ENCODE data around the gene HIVEP3. TPM values are rescaled to one million over a fixed set of nuclear protein-coding genes. Genes with fewer than 3 reads are reported as not detected.

Gene HIVEP3
- total RNA-seq, 1 experiment from 2014 or later: 6.0 TPM

- POLR2A ChIA-PET: no interaction called here
- no peaks in the 10 kb centered on the region for H3K27me3 ChIP-seq (ENCODE audit: control insufficient read depth, insufficient read depth, low read length)
- ATAC-seq: no peak
- no TSS peak for BruUV-seq (replicated peaks)
- intact Hi-C loops (cut with micrococcal nuclease; ENCODE audit: unreplicated experiment) (no loop called here), in situ Hi-C loops (cut with HindIII; ENCODE audit: low pct_unique_long_range_greater_than_20kb, low sequenced_read_pairs) (no loop called here)
- TF ChIP-seq CTCF (IDR thresholded peaks at IDR 0.05): no peak
- TF ChIP-seq, protein P1, sequence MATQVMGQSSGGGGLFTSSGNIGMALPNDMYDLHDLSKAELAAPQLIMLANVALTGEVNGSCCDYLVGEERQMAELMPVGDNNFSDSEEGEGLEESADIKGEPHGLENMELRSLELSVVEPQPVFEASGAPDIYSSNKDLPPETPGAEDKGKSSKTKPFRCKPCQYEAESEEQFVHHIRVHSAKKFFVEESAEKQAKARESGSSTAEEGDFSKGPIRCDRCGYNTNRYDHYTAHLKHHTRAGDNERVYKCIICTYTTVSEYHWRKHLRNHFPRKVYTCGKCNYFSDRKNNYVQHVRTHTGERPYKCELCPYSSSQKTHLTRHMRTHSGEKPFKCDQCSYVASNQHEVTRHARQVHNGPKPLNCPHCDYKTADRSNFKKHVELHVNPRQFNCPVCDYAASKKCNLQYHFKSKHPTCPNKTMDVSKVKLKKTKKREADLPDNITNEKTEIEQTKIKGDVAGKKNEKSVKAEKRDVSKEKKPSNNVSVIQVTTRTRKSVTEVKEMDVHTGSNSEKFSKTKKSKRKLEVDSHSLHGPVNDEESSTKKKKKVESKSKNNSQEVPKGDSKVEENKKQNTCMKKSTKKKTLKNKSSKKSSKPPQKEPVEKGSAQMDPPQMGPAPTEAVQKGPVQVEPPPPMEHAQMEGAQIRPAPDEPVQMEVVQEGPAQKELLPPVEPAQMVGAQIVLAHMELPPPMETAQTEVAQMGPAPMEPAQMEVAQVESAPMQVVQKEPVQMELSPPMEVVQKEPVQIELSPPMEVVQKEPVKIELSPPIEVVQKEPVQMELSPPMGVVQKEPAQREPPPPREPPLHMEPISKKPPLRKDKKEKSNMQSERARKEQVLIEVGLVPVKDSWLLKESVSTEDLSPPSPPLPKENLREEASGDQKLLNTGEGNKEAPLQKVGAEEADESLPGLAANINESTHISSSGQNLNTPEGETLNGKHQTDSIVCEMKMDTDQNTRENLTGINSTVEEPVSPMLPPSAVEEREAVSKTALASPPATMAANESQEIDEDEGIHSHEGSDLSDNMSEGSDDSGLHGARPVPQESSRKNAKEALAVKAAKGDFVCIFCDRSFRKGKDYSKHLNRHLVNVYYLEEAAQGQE (IDR thresholded peaks at IDR 0.05; ENCODE audit: insufficient read depth in 1 of 2, low read depth in 2 of 2, low read length in 1 of 2): no peak
- no peak for TF ChIP-seq SIN3A (IDR thresholded peaks at IDR 0.05; ENCODE audit: borderline replicate concordance, insufficient read depth, low read depth, low read length)
- no peak for TF ChIP-seq TCF7L2 (IDR thresholded peaks at IDR 0.05; ENCODE audit: low read depth, low read length)
- no peak for TF ChIP-seq POLR2AphosphoS5 (IDR thresholded peaks at IDR 0.05; ENCODE audit: low read depth, low read length)
- H3K27ac ChIP-seq (ENCODE audit: low read length): no peak overlapping the region
- H3K36me3 ChIP-seq (ENCODE audit: control insufficient read depth, insufficient read depth, low read length): no peaks in the 10 kb centered on the region
- no peaks in the 10 kb centered on the region for H3K4me1 ChIP-seq (ENCODE audit: control insufficient read depth, insufficient read depth, low read length)
- H3K4me3 ChIP-seq (ENCODE audit: low read depth in 2 of 2, low read length in 2 of 2): no peak overlapping the region
- CTCF ChIA-PET: no interaction called here
- H3K9me3 ChIP-seq (ENCODE audit: control insufficient read depth, insufficient read depth, low read depth, low read length): no peaks in the 10 kb centered on the region
- DNase-seq (ENCODE audit: low read depth, low spot score): no peak
Observed at GRCh38 chr1:41466146-41466545, 452.6 kb downstream of the HIVEP3 start.

DNA sequence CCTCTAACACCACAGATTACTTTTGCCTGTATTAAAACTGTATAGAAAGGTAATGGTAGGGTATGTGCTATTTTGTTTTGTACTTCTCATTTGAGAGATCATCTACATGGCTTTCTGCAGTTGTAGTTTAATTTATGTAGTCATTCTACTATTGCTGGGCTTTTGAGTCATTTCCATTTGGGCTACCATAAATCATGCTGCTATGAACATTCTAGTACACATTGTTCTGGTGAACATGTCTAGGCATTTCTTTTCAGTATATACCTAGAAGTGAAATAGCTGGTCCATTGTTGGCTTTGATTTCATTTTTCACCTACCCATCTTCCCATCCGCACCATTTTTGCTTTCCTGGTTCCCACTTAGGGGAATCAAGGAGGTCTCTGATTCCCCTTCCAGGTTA is 453.0 kb downstream of the HIVEP3 start:
- BruUV-seq (replicated peaks): no TSS peak
- no peak overlapping the region for H3K4me3 ChIP-seq (ENCODE audit: low read depth in 2 of 2, low read length in 2 of 2)
- H3K4me1 ChIP-seq (ENCODE audit: control insufficient read depth, insufficient read depth, low read length): no peaks in the 10 kb centered on the region
- no peaks in the 10 kb centered on the region for H3K36me3 ChIP-seq (ENCODE audit: control insufficient read depth, insufficient read depth, low read length)
- H3K9me3 ChIP-seq (ENCODE audit: control insufficient read depth, insufficient read depth, low read depth, low read length): no peaks in the 10 kb centered on the region
- ATAC-seq (no peak), DNase-seq (ENCODE audit: low read depth, low spot score) (no peak)
- CTCF ChIA-PET: no interaction called here
- TF ChIP-seq POLR2AphosphoS5 (IDR thresholded peaks at IDR 0.05; ENCODE audit: low read depth, low read length) (no peak), TCF7L2 (IDR thresholded peaks at IDR 0.05; ENCODE audit: low read depth, low read length) (no peak), CTCF (IDR thresholded peaks at IDR 0.05) (no peak), SIN3A (IDR thresholded peaks at IDR 0.05; ENCODE audit: borderline replicate concordance, insufficient read depth, low read depth, low read length) (no peak)
- TF ChIP-seq, protein P1 (IDR thresholded peaks at IDR 0.05; ENCODE audit: insufficient read depth in 1 of 2, low read depth in 2 of 2, low read length in 1 of 2): no peak
- H3K27ac ChIP-seq (ENCODE audit: low read length): no peak overlapping the region
- in situ Hi-C loops (cut with HindIII; ENCODE audit: low pct_unique_long_range_greater_than_20kb, low sequenced_read_pairs): no loop called here
- no peaks in the 10 kb centered on the region for H3K27me3 ChIP-seq (ENCODE audit: control insufficient read depth, insufficient read depth, low read length)
- intact Hi-C loops (cut with micrococcal nuclease; ENCODE audit: unreplicated experiment): no loop called here
- POLR2A ChIA-PET: no interaction called here

All from Panc1 (cell line).